Heart right ventricle (tissue), 16 donors: Measurements from ENCODE around the gene NSG1. TPM values are rescaled to one million over a fixed set of nuclear protein-coding genes. Genes with fewer than 3 reads are reported as not detected.

Experiments
- ATAC-seq, 8 donors: fragments of 200-7000 bp; cut with Tn5 transposase; one replicate each; pipeline ENCODE4 v1.9.1; 2020; ENCODE audit warnings: mild to moderate bottlenecking in 8 of 8, moderate library complexity in 8 of 8, moderate number of reproducible peaks in 1 of 8
- DNase-seq, 2 donors: peaks; one replicate each; pipeline ENCODE4 v3.0.0-alpha.2; 2020
- H3K27ac ChIP-seq, 10 donors: fragments of 200-600 bp; sonication (generic) in 2 of 10; one replicate each; pipeline versions ENCODE4 v1.5.0 to v1.8.0; 2020 to 2022; ENCODE audit warnings: mild to moderate bottlenecking in 3 of 10
- H3K27me3 ChIP-seq, 7 donors: fragments of 200-600 bp; one replicate each; pipeline ENCODE4 v1.8.0; 2021 to 2022; ENCODE audit warnings: mild to moderate bottlenecking in 2 of 7
- H3K36me3 ChIP-seq, 9 donors: fragments of 200-600 bp; sonication (generic) in 1 of 9; one replicate each; pipeline versions ENCODE4 v1.5.0 to v1.8.0; 2020 to 2022; ENCODE audit warnings: mild to moderate bottlenecking in 2 of 9
- H3K4me1 ChIP-seq, 9 donors: fragments of 200-600 bp; sonication (generic) in 1 of 9; one replicate each; pipeline versions ENCODE4 v1.5.0 to v1.8.0; 2020 to 2022; ENCODE audit warnings: mild to moderate bottlenecking in 4 of 9
- H3K4me3 ChIP-seq, 10 donors: fragments of 200-600 bp; sonication (generic) in 2 of 10; one replicate each; pipeline versions ENCODE4 v1.5.0 to v1.8.0; 2020 to 2022; ENCODE audit warnings: mild to moderate bottlenecking in 7 of 10, moderate library complexity in 2 of 10
- H3K9me3 ChIP-seq, 11 donors: fragments of 200-600 bp in 10 of 11; sonication (generic) in 2 of 11; one replicate each; pipeline versions ENCODE4 v1.5.0 to v1.8.0; 2013 to 2022; ENCODE audit warnings: mild to moderate bottlenecking in 2 of 11, control low read depth in 1 of 11, moderate library complexity in 1 of 11
- WGBS, 2 donors: extraction: QIAGEN DNeasy Blood & Tissue Kit; methylation state at CpG; one replicate each; pipeline ENCODE4 v1.1.7; 2013; ENCODE audit warnings: inconsistent platforms in 1 of 2; 5-methylcytosine and 5-hydroxymethylcytosine counted together
- intact Hi-C, 10 donors: fragments of 100-400 bp; cut with DNase I; formaldehyde crosslinking; loops; one replicate each; pipeline versions ENCODE4 v1.11.1 to v1.14.2; 2022
- polyA plus RNA-seq, 2 donors: library from polyadenylated mRNA; stranded (reverse); fragments of 200-250 nt; gene quantifications; one replicate each; pipeline ENCODE4 v1.2.3, GENCODE V29; 2013
- total RNA-seq, 10 donors: library from RNA; stranded (reverse); fragmentation: NEBNext Ultra II Directional in 3 of 10; extraction: Animal tissue kit (Norgen Biotek cat#: 25700) in 3 of 10; gene quantifications; one replicate each; pipeline versions ENCODE4 v1.2.1 to v1.2.4, GENCODE V29; 2021 to 2023
- TF ChIP-seq, protein P1 (sequence below), 9 donors: fragments of 200-600 bp; sonication (generic) in 2 of 9; IDR thresholded peaks; one replicate each; pipeline versions ENCODE4 v1.5.0 to v1.8.0; 2021 to 2022; ENCODE audit warnings: antibody characterized with exemption in 9 of 9, mild to moderate bottlenecking in 5 of 9, moderate library complexity in 1 of 9
- donor health status: Arrhythmogenic right ventricular cardiomyopathy.
- donor health status: ischemic (EF 13 %, LVEDD 7.1; RV severe dilation, severe dysfunction).
- donor health status: healthy with polysubstance abuse.
- donor health status: DM: no; HTN: yes; CAD: no.
- donor health status: DM: no; HTN: no; CAD: no.
- donor health status: ischemic (EF 25% LVEDD 6.9; RV normal size, moderate dysfunction).
- donor health status: ischemic (EF 25% LVEDD 5.7; RV mildly dilated, moderate dysfunction).
- donor health status: healthy.
- donor health status: DM: yes; HTN: yes; CAD: no.
- donor health status: Ischemic cardiomyopathy.
- donor health status: ischemic (EF 35%, LVEDD 5.7; RV mildly dilated, moderate dysfunction).
- donor health status: nonischemic (EF 11% LVEDD 7.7; RV severe dilation, severe dysfunction).
- donor health status: DM: yes; HTN: yes; CAD: no.
- donor health status: PGD.
- donor health status: ischemic (EF 29% LVEDD 5.4; RV normal size, mild dysfunction).
- donor health status: nonischemic (EF 23%, LVEDD 6.1; RV moderate dilation, normal function).

Gene NSG1
- total and polyA plus RNA-seq, 12 donors: 1.4 to 10.5 (median 3.4) TPM

DNA sequence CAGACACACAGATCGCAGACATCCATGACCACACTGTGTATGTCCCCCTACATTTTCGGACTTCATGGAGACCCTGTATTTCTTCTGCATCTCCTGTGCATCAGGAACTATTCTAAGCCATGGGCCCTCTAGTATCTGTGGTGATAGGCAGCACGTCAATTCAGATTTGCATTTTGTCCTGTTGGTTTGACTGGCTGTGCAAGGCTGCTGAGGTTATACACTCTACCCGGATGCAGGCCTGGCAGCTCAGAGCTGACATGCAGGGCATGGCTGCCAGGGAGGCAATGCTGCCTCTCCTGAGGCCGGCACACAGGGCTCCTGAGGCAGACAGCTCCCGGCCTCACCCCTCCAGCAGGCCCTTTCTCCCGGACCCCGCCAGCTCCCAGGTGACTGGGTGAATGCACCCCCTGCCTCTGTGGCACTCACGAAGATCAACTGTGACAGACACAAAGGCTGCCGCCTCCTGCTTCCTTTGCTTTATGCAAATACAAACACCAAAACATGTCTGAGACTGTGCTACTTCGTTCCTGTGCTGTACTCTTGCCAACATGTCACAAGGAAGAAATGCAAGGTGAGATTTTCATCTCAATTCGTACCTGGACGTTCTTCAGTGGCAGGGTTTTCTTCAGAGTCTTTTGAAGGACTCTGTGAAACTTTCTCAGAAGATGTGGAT is 51.0 kb downstream of the NSG1 start:
- H3K36me3 ChIP-seq: peaks cover 0 to 59% (median 19%) of the 10 kb centered on the region in 9 donors
- intact Hi-C loops: loop anchor here in 1 of 10 donors (10.0 kb wide), 1 partner anchor 183 kb away; no protein-coding TSS in a partner anchor
- TF ChIP-seq, protein P1, sequence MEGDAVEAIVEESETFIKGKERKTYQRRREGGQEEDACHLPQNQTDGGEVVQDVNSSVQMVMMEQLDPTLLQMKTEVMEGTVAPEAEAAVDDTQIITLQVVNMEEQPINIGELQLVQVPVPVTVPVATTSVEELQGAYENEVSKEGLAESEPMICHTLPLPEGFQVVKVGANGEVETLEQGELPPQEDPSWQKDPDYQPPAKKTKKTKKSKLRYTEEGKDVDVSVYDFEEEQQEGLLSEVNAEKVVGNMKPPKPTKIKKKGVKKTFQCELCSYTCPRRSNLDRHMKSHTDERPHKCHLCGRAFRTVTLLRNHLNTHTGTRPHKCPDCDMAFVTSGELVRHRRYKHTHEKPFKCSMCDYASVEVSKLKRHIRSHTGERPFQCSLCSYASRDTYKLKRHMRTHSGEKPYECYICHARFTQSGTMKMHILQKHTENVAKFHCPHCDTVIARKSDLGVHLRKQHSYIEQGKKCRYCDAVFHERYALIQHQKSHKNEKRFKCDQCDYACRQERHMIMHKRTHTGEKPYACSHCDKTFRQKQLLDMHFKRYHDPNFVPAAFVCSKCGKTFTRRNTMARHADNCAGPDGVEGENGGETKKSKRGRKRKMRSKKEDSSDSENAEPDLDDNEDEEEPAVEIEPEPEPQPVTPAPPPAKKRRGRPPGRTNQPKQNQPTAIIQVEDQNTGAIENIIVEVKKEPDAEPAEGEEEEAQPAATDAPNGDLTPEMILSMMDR (IDR thresholded peaks at IDR 0.05): no peak
- no peak overlapping the region for H3K4me3 ChIP-seq
- no peak overlapping the region for H3K27ac ChIP-seq
- no peak for DNase-seq
- no peak for ATAC-seq
- H3K27me3 ChIP-seq: no peaks in the 10 kb centered on the region
- no peaks in the 10 kb centered on the region for H3K9me3 ChIP-seq
- WGBS, 2 donors: 95% methylated on average over 13 of the region's 13 CpGs
- H3K4me1 ChIP-seq: peaks cover 0 to 7% (median 0%) of the 10 kb centered on the region in 9 donors

GRCh38 chr4:4438891-4439290 is 52.0 kb downstream of the NSG1 start:
- TF ChIP-seq, protein P1 (IDR thresholded peaks at IDR 0.05): no peak
- peaks cover 0 to 5% (median 0%) of the 10 kb centered on the region in 9 donors for H3K4me1 ChIP-seq
- peaks cover 0 to 51% (median 19%) of the 10 kb centered on the region in 9 donors for H3K36me3 ChIP-seq
- H3K27me3 ChIP-seq: no peaks in the 10 kb centered on the region
- no peak for ATAC-seq
- no peak overlapping the region for H3K27ac ChIP-seq
- H3K9me3 ChIP-seq: no peaks in the 10 kb centered on the region
- intact Hi-C loops: loop anchor here in 1 of 10 donors (10.0 kb wide), 1 partner anchor 184 kb away; no protein-coding TSS in a partner anchor
- no peak for DNase-seq
- no peak overlapping the region for H3K4me3 ChIP-seq

GRCh38 chr4:4439782-4440181 is 52.9 kb downstream of the NSG1 start:
- Histone ChIP-seq H3K27ac (no peak overlapping the region), H3K4me3 (no peak overlapping the region), H3K4me1 (peaks cover 0 to 5% (median 0%) of the 10 kb centered on the region in 9 donors), H3K9me3 (no peaks in the 10 kb centered on the region), H3K27me3 (no peaks in the 10 kb centered on the region), H3K36me3 (peaks cover 0 to 44% (median 19%) of the 10 kb centered on the region in 9 donors)
- DNase-seq (no peak), ATAC-seq (no peak)
- intact Hi-C loops: loop anchor here in 1 of 10 donors (10.0 kb wide), 1 partner anchor 185 kb away; no protein-coding TSS in a partner anchor
- 92 to 93% methylated on average over 4 of the region's 4 CpGs for WGBS, 2 donors
- TF ChIP-seq, protein P1 (IDR thresholded peaks at IDR 0.05): no peak

DNA sequence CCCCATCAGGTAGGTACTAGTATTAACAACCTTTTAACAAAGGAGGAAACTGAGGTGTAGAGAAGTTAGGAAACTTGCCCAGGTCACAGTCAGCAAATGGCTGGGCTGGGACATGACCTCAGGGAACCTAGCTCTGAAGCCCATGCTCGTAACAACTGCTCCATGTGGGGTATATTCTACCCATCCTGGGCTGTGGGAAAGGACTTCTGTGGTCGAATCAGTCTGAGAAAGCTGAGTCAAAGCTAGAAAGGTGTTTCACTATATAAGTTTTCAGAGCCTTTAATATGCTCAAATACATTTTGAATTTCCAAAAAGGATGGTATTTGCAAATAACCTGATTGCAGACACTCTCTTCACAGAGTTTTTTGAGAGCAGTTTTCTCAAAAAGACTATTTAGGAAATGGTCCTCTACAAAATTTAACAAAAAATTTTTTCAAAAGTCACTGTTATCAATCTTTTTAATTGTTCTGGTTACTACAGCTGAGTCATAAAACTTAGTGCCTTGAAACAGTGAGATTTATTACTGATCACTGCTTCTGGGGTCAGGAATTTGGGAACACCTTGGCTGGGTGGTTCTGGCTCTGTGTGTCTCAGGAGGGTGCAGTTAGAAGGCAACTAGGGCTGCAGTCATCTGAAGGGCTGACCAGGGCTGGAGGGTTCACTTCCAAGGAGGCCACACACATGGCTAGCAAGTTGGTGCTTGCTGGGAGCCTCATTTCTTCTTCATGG is 53.6 kb downstream of the NSG1 start:
- 90 to 93% methylated on average over 2 of the region's 2 CpGs for WGBS, 2 donors
- peaks cover 0 to 42% (median 19%) of the 10 kb centered on the region in 9 donors for H3K36me3 ChIP-seq
- DNase-seq (no peak), ATAC-seq (no peak)
- peaks cover 0 to 5% (median 0%) of the 10 kb centered on the region in 9 donors for H3K4me1 ChIP-seq
- no peaks in the 10 kb centered on the region for H3K9me3 ChIP-seq
- no peaks in the 10 kb centered on the region for H3K27me3 ChIP-seq
- no peak overlapping the region for H3K4me3 ChIP-seq
- intact Hi-C loops: no loop called here
- TF ChIP-seq, protein P1 (IDR thresholded peaks at IDR 0.05): no peak
- H3K27ac ChIP-seq: no peak overlapping the region
